BLaER1 (cell line): Measurements from ENCODE around the gene CRISPLD2.

Experiments used
- H3K27ac ChIP-seq: shearing (Covaris generic); formaldehyde crosslinking; 2 replicates; pipeline ENCODE4 v1.8.1; 2022
- H3K27me3 ChIP-seq: shearing (Covaris generic); formaldehyde crosslinking; 2 replicates; pipeline ENCODE4 v1.8.1; 2022
- H3K36me3 ChIP-seq: shearing (Covaris generic); formaldehyde crosslinking; 2 replicates; pipeline ENCODE4 v1.8.1; 2022
- H3K4me1 ChIP-seq: shearing (Covaris generic); formaldehyde crosslinking; 2 replicates; pipeline ENCODE4 v1.8.1; 2022
- H3K4me2 ChIP-seq: shearing (Covaris generic); formaldehyde crosslinking; 2 replicates; pipeline ENCODE4 v1.8.1; 2022
- H3K4me3 ChIP-seq: shearing (Covaris generic); formaldehyde crosslinking; 2 replicates; pipeline ENCODE4 v1.8.1; 2022
- H3K9ac ChIP-seq: shearing (Covaris generic); formaldehyde crosslinking; 2 replicates; pipeline ENCODE4 v1.8.1; 2022
- H3K9me3 ChIP-seq: shearing (Covaris generic); formaldehyde crosslinking; 2 replicates; pipeline ENCODE4 v1.8.1; 2022
- H4K20me1 ChIP-seq: shearing (Covaris generic); formaldehyde crosslinking; 2 replicates; pipeline ENCODE4 v1.8.1; 2022
- Cebpa-rat ChIP-seq: shearing (Covaris generic); IDR thresholded peaks from 2 replicates; pipeline ENCODE4 v1.8.1; 2022

The CRISPLD2 gene

GRCh38 chr16:84874004-84874435 is 54.2 kb downstream of the CRISPLD2 start:
- Histone ChIP-seq H3K4me1 (peaks cover 16% of the 10 kb centered on the region), H3K27me3 (no peaks in the 10 kb centered on the region), H3K36me3 (no peaks in the 10 kb centered on the region), H3K27ac (no peak overlapping the region), H3K9ac (no peak overlapping the region), H3K4me3 (no peak overlapping the region), H4K20me1 (no peaks in the 10 kb centered on the region), H3K9me3 (peaks cover 5% of the 10 kb centered on the region; the same call in 1 of the 2 replicates), H3K4me2 (peak overlapping the region; percentile 31)
- TF ChIP-seq Cebpa-rat, result no peak

- Histone ChIP-seq H3K27ac (no peak overlapping the region), H3K27me3 (no peaks in the 10 kb centered on the region), H3K4me2 (no peak overlapping the region)
Observed at GRCh38 chr16:84874553-84874952, 54.8 kb downstream of the CRISPLD2 start.

GRCh38 chr16:84874983-84875382 is 55.2 kb downstream of the CRISPLD2 start:
- H3K27me3 ChIP-seq, result no peaks in the 10 kb centered on the region
- TF ChIP-seq Cebpa-rat, result no peak
- peaks cover 16% of the 10 kb centered on the region for H3K4me1 ChIP-seq

More at GRCh38 chr16:84874553-84874952, 54.8 kb downstream of the CRISPLD2 start:
- no peak overlapping the region for H3K4me3 ChIP-seq
- H3K9ac ChIP-seq, result no peak overlapping the region
- H4K20me1 ChIP-seq, result no peaks in the 10 kb centered on the region
- no peak for TF ChIP-seq Cebpa-rat
- no peaks in the 10 kb centered on the region for H3K36me3 ChIP-seq
- H3K9me3 ChIP-seq, result peaks cover 5% of the 10 kb centered on the region; the same call in 1 of the 2 replicates
- peaks cover 16% of the 10 kb centered on the region for H3K4me1 ChIP-seq

GRCh38 chr16:84875846-84876245 is 56.1 kb downstream of the CRISPLD2 start:
- Histone ChIP-seq H3K36me3 (no peaks in the 10 kb centered on the region), H3K9me3 (peaks cover 5% of the 10 kb centered on the region; the same call in 1 of the 2 replicates), H3K27ac (no peak overlapping the region), H3K27me3 (no peaks in the 10 kb centered on the region), H3K4me2 (no peak overlapping the region), H3K9ac (no peak overlapping the region), H4K20me1 (no peaks in the 10 kb centered on the region), H3K4me3 (no peak overlapping the region), H3K4me1 (peaks cover 16% of the 10 kb centered on the region)
- no peak for TF ChIP-seq Cebpa-rat

More at GRCh38 chr16:84874983-84875382, 55.2 kb downstream of the CRISPLD2 start:
- Histone ChIP-seq H3K27ac (no peak overlapping the region), H3K4me2 (no peak overlapping the region), H3K4me3 (no peak overlapping the region), H4K20me1 (no peaks in the 10 kb centered on the region), H3K36me3 (no peaks in the 10 kb centered on the region), H3K9ac (no peak overlapping the region), H3K9me3 (peaks cover 5% of the 10 kb centered on the region; the same call in 1 of the 2 replicates)

- no peak for TF ChIP-seq Cebpa-rat
- Histone ChIP-seq H3K4me1 (peaks cover 16% of the 10 kb centered on the region), H3K4me2 (no peak overlapping the region), H3K36me3 (no peaks in the 10 kb centered on the region), H3K27ac (no peak overlapping the region), H3K9ac (no peak overlapping the region), H3K9me3 (peaks cover 5% of the 10 kb centered on the region; the same call in 1 of the 2 replicates), H4K20me1 (no peaks in the 10 kb centered on the region), H3K27me3 (no peaks in the 10 kb centered on the region), H3K4me3 (no peak overlapping the region)
Observed at GRCh38 chr16:84876873-84877606, 57.3 kb downstream of the CRISPLD2 start.

- Histone ChIP-seq H3K4me3 (no peak overlapping the region), H3K4me1 (peaks cover 16% of the 10 kb centered on the region), H3K4me2 (no peak overlapping the region), H3K27ac (no peak overlapping the region), H3K9ac (no peak overlapping the region), H3K27me3 (no peaks in the 10 kb centered on the region), H3K9me3 (peaks cover 5% of the 10 kb centered on the region; the same call in 1 of the 2 replicates), H4K20me1 (no peaks in the 10 kb centered on the region), H3K36me3 (no peaks in the 10 kb centered on the region)
- no peak for TF ChIP-seq Cebpa-rat
Observed at GRCh38 chr16:84878770-84879169, 59.0 kb downstream of the CRISPLD2 start.

- Histone ChIP-seq H3K27me3 (no peaks in the 10 kb centered on the region), H3K4me1 (peaks cover 19% of the 10 kb centered on the region), H4K20me1 (no peaks in the 10 kb centered on the region), H3K9ac (no peak overlapping the region), H3K36me3 (no peaks in the 10 kb centered on the region), H3K4me2 (no peak overlapping the region), H3K9me3 (no peaks in the 10 kb centered on the region), H3K27ac (no peak overlapping the region), H3K4me3 (no peak overlapping the region)
- TF ChIP-seq Cebpa-rat, result no peak
Observed at GRCh38 chr16:84879569-84880487, 60.0 kb downstream of the CRISPLD2 start.

GRCh38 chr16:84881702-84882521 is 62.1 kb downstream of the CRISPLD2 start:
- no peaks in the 10 kb centered on the region for H3K9me3 ChIP-seq
- peaks cover 40% of the 10 kb centered on the region for H3K4me1 ChIP-seq
- H3K4me3 ChIP-seq, result no peak overlapping the region
- H3K4me2 ChIP-seq, result no peak overlapping the region
- no peaks in the 10 kb centered on the region for H4K20me1 ChIP-seq
- no peak overlapping the region for H3K9ac ChIP-seq
- no peaks in the 10 kb centered on the region for H3K36me3 ChIP-seq
- no peak for TF ChIP-seq Cebpa-rat
- H3K27me3 ChIP-seq, result no peaks in the 10 kb centered on the region
- H3K27ac ChIP-seq, result no peak overlapping the region

- Histone ChIP-seq H3K4me2 (peak overlapping the region; percentile 87), H3K9ac (no peak overlapping the region), H3K9me3 (no peaks in the 10 kb centered on the region), H3K27me3 (no peaks in the 10 kb centered on the region), H4K20me1 (no peaks in the 10 kb centered on the region), H3K4me1 (peaks cover 51% of the 10 kb centered on the region), H3K36me3 (no peaks in the 10 kb centered on the region), H3K27ac (no peak overlapping the region), H3K4me3 (no peak overlapping the region)
- TF ChIP-seq Cebpa-rat, result no peak
Observed at GRCh38 chr16:84883301-84883700, 63.5 kb downstream of the CRISPLD2 start.
